ENCODE data around the gene LRP5.

LRP5 gene

DNA sequence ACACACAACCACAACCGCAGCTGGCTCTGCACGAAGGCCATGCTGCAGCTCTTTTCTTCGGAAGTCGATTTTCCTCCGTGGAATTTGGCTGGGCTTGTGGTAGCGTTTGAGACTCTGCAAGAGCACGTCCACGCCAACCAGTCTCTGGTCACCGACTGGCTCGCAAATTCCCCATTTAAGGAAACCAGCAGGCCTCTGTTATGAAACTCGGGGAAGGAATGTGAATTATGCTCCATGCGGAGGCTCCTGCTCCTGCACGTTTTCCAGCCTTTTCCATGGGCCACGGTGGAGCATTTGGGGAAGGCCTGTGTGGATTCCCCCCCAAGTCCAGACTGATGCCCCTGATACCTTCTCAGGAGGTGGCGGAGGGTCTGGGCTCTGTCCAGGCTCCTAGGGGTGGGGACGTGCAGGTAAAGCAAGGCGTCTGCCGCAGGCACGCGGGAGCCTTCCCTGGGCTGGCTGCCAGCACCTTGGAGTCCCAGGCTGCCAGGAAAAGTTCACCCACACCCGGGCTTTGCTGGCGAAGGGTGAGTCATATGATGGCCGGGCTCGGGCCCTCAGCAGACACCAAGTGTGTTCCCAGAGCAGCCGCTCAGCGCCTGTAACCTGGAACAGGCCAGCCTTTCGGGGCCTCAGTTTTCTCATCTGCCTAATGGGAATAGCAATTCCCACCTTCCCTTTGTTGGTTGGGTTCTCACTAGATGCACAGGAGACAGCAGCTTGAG lies 41.9 kb downstream of the LRP5 start:
- H3K9me3 ChIP-seq (ENCODE audit: severe bottlenecking), result no peaks in the 10 kb centered on the region
- DNase-seq (ENCODE audit: low spot score), result peak; percentile 94
- no peak overlapping the region for H3K4me3 ChIP-seq (ENCODE audit: severe bottlenecking)
- peaks cover 16% of the 10 kb centered on the region for H3K36me3 ChIP-seq (ENCODE audit: low read depth)
- TF ChIP-seq CTCF (IDR thresholded peaks at IDR 0.05; ENCODE audit: poor library complexity, severe bottlenecking), result no peak
- H3K4me1 ChIP-seq (ENCODE audit: insufficient read depth, poor library complexity, severe bottlenecking), result peaks cover 13% of the 10 kb centered on the region
- peak; percentile 92 for ATAC-seq (ENCODE audit: low read depth)
- peak overlapping the region; percentile 79 for H3K27ac ChIP-seq (ENCODE audit: poor library complexity, severe bottlenecking)
- no peaks in the 10 kb centered on the region for H3K27me3 ChIP-seq (ENCODE audit: insufficient read depth, poor library complexity, severe bottlenecking)

DNA sequence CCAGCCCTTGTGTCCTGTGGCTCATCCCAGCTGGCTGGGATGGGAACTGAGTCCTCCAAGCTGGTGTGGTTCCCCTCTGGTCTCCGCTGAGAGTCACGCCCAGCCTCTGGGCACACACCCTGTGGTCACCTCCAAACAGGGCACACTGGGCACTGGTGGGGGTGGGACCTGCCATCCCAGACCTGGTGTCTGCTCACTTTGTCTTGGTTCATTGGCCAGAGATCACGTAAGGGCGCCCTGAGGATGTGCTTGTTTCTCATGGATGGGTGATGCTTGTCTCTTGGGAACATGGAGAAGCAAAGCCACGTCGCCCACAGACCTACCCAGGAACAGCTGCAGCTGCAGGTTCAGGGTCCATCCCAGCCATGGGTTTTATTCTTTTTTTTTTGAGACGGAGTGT lies 43.1 kb downstream of the LRP5 start:
- Histone ChIP-seq H3K27ac (ENCODE audit: poor library complexity, severe bottlenecking) (no peak overlapping the region), H3K36me3 (ENCODE audit: low read depth) (peaks cover 25% of the 10 kb centered on the region), H3K4me1 (ENCODE audit: insufficient read depth, poor library complexity, severe bottlenecking) (peaks cover 13% of the 10 kb centered on the region), H3K4me3 (ENCODE audit: severe bottlenecking) (no peak overlapping the region), H3K9me3 (ENCODE audit: severe bottlenecking) (no peaks in the 10 kb centered on the region), H3K27me3 (ENCODE audit: insufficient read depth, poor library complexity, severe bottlenecking) (no peaks in the 10 kb centered on the region)
- ATAC-seq (ENCODE audit: low read depth), result no peak
- no peak for DNase-seq (ENCODE audit: low spot score)
- TF ChIP-seq CTCF (IDR thresholded peaks at IDR 0.05; ENCODE audit: poor library complexity, severe bottlenecking), result no peak

- Histone ChIP-seq H3K27ac (ENCODE audit: poor library complexity, severe bottlenecking) (no peak overlapping the region), H3K9me3 (ENCODE audit: severe bottlenecking) (no peaks in the 10 kb centered on the region), H3K36me3 (ENCODE audit: low read depth) (peaks cover 31% of the 10 kb centered on the region), H3K4me3 (ENCODE audit: severe bottlenecking) (no peak overlapping the region), H3K27me3 (ENCODE audit: insufficient read depth, poor library complexity, severe bottlenecking) (no peaks in the 10 kb centered on the region), H3K4me1 (ENCODE audit: insufficient read depth, poor library complexity, severe bottlenecking) (peaks cover 13% of the 10 kb centered on the region)
- no peak for TF ChIP-seq CTCF (IDR thresholded peaks at IDR 0.05; ENCODE audit: poor library complexity, severe bottlenecking)
- DNase-seq (ENCODE audit: low spot score) (no peak), ATAC-seq (ENCODE audit: low read depth) (no peak)
These were observed 45.2 kb downstream of the LRP5 start for GRCh38 chr11:68357568-68357967.

- Histone ChIP-seq H3K4me3 (ENCODE audit: severe bottlenecking) (no peak overlapping the region), H3K27me3 (ENCODE audit: insufficient read depth, poor library complexity, severe bottlenecking) (no peaks in the 10 kb centered on the region), H3K36me3 (ENCODE audit: low read depth) (peaks cover 31% of the 10 kb centered on the region), H3K9me3 (ENCODE audit: severe bottlenecking) (no peaks in the 10 kb centered on the region), H3K4me1 (ENCODE audit: insufficient read depth, poor library complexity, severe bottlenecking) (peaks cover 13% of the 10 kb centered on the region), H3K27ac (ENCODE audit: poor library complexity, severe bottlenecking) (no peak overlapping the region)
- no peak for ATAC-seq (ENCODE audit: low read depth)
- TF ChIP-seq CTCF (IDR thresholded peaks at IDR 0.05; ENCODE audit: poor library complexity, severe bottlenecking), result no peak
- no peak for DNase-seq (ENCODE audit: low spot score)
These were observed 46.0 kb downstream of the LRP5 start for GRCh38 chr11:68358416-68358815.

- no peaks in the 10 kb centered on the region for H3K27me3 ChIP-seq (ENCODE audit: insufficient read depth, poor library complexity, severe bottlenecking)
- H3K4me1 ChIP-seq (ENCODE audit: insufficient read depth, poor library complexity, severe bottlenecking), result no peaks in the 10 kb centered on the region
- TF ChIP-seq CTCF (IDR thresholded peaks at IDR 0.05; ENCODE audit: poor library complexity, severe bottlenecking), result no peak
- no peaks in the 10 kb centered on the region for H3K9me3 ChIP-seq (ENCODE audit: severe bottlenecking)
- no peak overlapping the region for H3K27ac ChIP-seq (ENCODE audit: poor library complexity, severe bottlenecking)
- no peak for DNase-seq (ENCODE audit: low spot score)
- H3K36me3 ChIP-seq (ENCODE audit: low read depth), result peaks cover 28% of the 10 kb centered on the region
- no peak overlapping the region for H3K4me3 ChIP-seq (ENCODE audit: severe bottlenecking)
- ATAC-seq (ENCODE audit: low read depth), result no peak
These were observed 49.3 kb downstream of the LRP5 start for GRCh38 chr11:68361702-68362101.

Data from RWPE2 (cell line).